HG02642 (cell line): ENCODE measurements around the gene IGFBP3.
A peak's percentile ranks its signal among the peaks of the same experiment; 100 is the strongest.

ENCODE experiments used
- ATAC-seq: cut with Tn5 transposase; IDR thresholded peaks from one replicate; pipeline ENCODE4 v1.9.1; 2021; ENCODE audit warnings: mild to moderate bottlenecking; ENCODE audit not compliant: unreplicated experiment, poor library complexity

Gene IGFBP3

GRCh38 chr7:45923818-45924217 lies 2.7 kb upstream of the IGFBP3 start:
- no peak for ATAC-seq

GRCh38 chr7:45923290-45923689 lies 2.2 kb upstream of the IGFBP3 start:
- ATAC-seq = no peak

GRCh38 chr7:45922810-45923209 lies 1.7 kb upstream of the IGFBP3 start:
- no peak for ATAC-seq

- no peak for ATAC-seq
Measured at GRCh38 chr7:45921699-45922519, 837 bp upstream of the IGFBP3 start.

GRCh38 chr7:45921381-45921698 lies 268 bp upstream of the IGFBP3 start:
- ATAC-seq = no peak

- ATAC-seq = no peak
Measured at GRCh38 chr7:45919993-45920459, 1.0 kb downstream of the IGFBP3 start.

- ATAC-seq = no peak
Measured at GRCh38 chr7:45919231-45919784, 1.8 kb downstream of the IGFBP3 start.

GRCh38 chr7:45918556-45918955 lies 2.5 kb downstream of the IGFBP3 start:
- no peak for ATAC-seq

GRCh38 chr7:45917658-45918057 lies 3.4 kb downstream of the IGFBP3 start:
- peak; percentile 82 for ATAC-seq

GRCh38 chr7:45917064-45917463 lies 4.0 kb downstream of the IGFBP3 start:
- no peak for ATAC-seq

GRCh38 chr7:45915606-45916005 lies 5.5 kb downstream of the IGFBP3 start:
- no peak for ATAC-seq

GRCh38 chr7:45914911-45915310 lies 6.2 kb downstream of the IGFBP3 start:
- no peak for ATAC-seq

GRCh38 chr7:45912972-45913371 lies 8.1 kb downstream of the IGFBP3 start:
- no peak for ATAC-seq

- no peak for ATAC-seq
Measured at GRCh38 chr7:45911311-45911710, 9.8 kb downstream of the IGFBP3 start.

- ATAC-seq = no peak
Measured at GRCh38 chr7:45910855-45911254, 10.2 kb downstream of the IGFBP3 start.

GRCh38 chr7:45909561-45909960 lies 11.5 kb downstream of the IGFBP3 start:
- no peak for ATAC-seq

GRCh38 chr7:45902820-45903219 lies 18.3 kb downstream of the IGFBP3 start:
- no peak for ATAC-seq

- no peak for ATAC-seq
Measured at GRCh38 chr7:45901566-45901965, 19.5 kb downstream of the IGFBP3 start.

- ATAC-seq = no peak
Measured at GRCh38 chr7:45898222-45898621, 22.9 kb downstream of the IGFBP3 start.

GRCh38 chr7:45897042-45897690 lies 23.9 kb downstream of the IGFBP3 start:
- ATAC-seq = no peak

- ATAC-seq = no peak
Measured at GRCh38 chr7:45894665-45895062, 26.4 kb downstream of the IGFBP3 start.
